ENCODE results near the gene ELF4.

DNA sequence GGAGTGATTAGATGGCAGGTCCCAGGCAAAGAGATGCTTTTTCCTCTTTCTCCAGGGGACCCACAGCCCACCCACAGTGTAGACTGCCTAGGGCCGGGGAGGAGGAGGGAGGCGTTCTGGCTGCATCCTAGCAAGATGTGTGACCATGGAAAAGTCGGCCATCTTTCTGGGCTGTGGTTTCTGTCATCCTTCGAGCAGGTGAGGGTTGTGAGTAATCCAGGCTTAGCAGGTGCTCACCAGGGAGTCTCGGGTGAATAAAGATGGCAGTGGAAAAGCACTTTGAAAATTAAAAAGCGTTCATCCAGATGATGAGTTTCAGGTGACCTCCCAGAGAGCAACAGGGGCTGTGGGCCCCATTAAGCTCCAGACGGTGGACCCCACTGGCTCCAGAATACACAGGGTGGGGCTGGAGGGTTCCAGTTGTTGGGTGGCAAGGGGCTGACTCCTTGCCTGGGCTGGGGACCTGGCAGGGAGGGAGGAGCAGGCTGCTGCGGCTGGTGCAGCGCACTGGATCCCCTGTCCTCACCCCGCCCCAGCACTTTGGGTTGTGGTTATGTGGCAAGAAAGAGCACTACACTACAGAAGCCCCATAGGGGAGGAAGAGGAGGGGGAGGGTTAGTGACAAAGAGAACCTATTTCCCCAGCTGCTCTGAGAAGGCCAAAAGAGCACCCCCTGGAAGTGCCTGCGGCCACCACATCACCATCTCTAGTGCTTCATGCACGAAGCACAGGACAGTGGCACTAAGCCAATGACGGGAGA lies 23.7 kb downstream of the ELF4 start:
- TF ChIP-seq, protein P1, sequence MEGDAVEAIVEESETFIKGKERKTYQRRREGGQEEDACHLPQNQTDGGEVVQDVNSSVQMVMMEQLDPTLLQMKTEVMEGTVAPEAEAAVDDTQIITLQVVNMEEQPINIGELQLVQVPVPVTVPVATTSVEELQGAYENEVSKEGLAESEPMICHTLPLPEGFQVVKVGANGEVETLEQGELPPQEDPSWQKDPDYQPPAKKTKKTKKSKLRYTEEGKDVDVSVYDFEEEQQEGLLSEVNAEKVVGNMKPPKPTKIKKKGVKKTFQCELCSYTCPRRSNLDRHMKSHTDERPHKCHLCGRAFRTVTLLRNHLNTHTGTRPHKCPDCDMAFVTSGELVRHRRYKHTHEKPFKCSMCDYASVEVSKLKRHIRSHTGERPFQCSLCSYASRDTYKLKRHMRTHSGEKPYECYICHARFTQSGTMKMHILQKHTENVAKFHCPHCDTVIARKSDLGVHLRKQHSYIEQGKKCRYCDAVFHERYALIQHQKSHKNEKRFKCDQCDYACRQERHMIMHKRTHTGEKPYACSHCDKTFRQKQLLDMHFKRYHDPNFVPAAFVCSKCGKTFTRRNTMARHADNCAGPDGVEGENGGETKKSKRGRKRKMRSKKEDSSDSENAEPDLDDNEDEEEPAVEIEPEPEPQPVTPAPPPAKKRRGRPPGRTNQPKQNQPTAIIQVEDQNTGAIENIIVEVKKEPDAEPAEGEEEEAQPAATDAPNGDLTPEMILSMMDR (IDR thresholded peaks at IDR 0.05; ENCODE audit: low read depth, low read length): peak; percentile 9; the same call in 1 of the 2 replicates
- TF ChIP-seq EZH2phosphoT487 (IDR thresholded peaks at IDR 0.05; ENCODE audit: low read depth): no peak

All from OCI-LY3 (cell line).